GM23338 (cell line): ENCODE measurements around the gene FRAT1.

ENCODE experiments used
- CREB1 ChIP-seq: fragments of 250-450 bp; sonication (Bioruptor Pico); IDR thresholded peaks from 2 replicates; pipeline ENCODE4 v1.5.0; 2020; ENCODE audit warnings: low read depth, mild to moderate bottlenecking, moderate library complexity
- EZH2 ChIP-seq: fragments of 200-600 bp; sonication (generic); IDR thresholded peaks from one replicate; pipeline ENCODE4 v1.8.0; 2017; ENCODE audit warnings: antibody characterized with exemption, mild to moderate bottlenecking, low read depth; ENCODE audit not compliant: unreplicated experiment
- EZH2phosphoT487 ChIP-seq: fragments of 200-600 bp; sonication (generic); IDR thresholded peaks from one replicate; pipeline ENCODE4 v1.8.1; 2018; ENCODE audit warnings: antibody characterized with exemption; ENCODE audit not compliant: unreplicated experiment
- JUNB ChIP-seq: IDR thresholded peaks from one replicate; pipeline ENCODE4 v1.6.1; 2016; ENCODE audit warnings: antibody characterized with exemption; ENCODE audit not compliant: unreplicated experiment
- NANOG ChIP-seq: IDR thresholded peaks from 2 replicates; pipeline ENCODE4 v1.6.1; 2016; ENCODE audit warnings: antibody characterized with exemption, borderline replicate concordance
- POLR2AphosphoS5 ChIP-seq: IDR thresholded peaks from 2 replicates; pipeline ENCODE4 v1.6.1; 2016; ENCODE audit warnings: antibody characterized with exemption, low read depth
- STAT1 ChIP-seq: IDR thresholded peaks from one replicate; pipeline ENCODE4 v1.6.1; 2016; ENCODE audit warnings: antibody characterized with exemption; ENCODE audit not compliant: unreplicated experiment
- ZNF114 ChIP-seq: fragments of 250-450 bp; sonication (Bioruptor Pico); IDR thresholded peaks from 2 replicates; pipeline ENCODE4 v1.5.0; 2020; ENCODE audit warnings: mild to moderate bottlenecking, moderate library complexity
- ZNF331 ChIP-seq: fragments of 250-450 bp; sonication (Bioruptor Pico); IDR thresholded peaks from 2 replicates; pipeline ENCODE4 v1.5.0; 2020; ENCODE audit warnings: low read depth, mild to moderate bottlenecking, moderate library complexity
- TF ChIP-seq, protein P1 (sequence below): IDR thresholded peaks from one replicate; pipeline ENCODE4 v1.6.1; 2018; ENCODE audit warnings: antibody characterized with exemption; ENCODE audit not compliant: unreplicated experiment
- TF ChIP-seq, protein P2 (sequence below), 2 experiments: fragments of 200-600 bp in 1 of 2; sonication (generic) in 1 of 2; conservative IDR thresholded peaks; 2 replicates each; pipeline versions ENCODE4 v1.5.1 to v1.6.1; 2016 to 2017; ENCODE audit warnings: antibody characterized with exemption in 2 of 2, low read depth in 2 of 2, mild to moderate bottlenecking in 2 of 2, moderate library complexity in 1 of 2
- TF ChIP-seq, protein P3 (sequence below): IDR thresholded peaks from 2 replicates; pipeline ENCODE4 v1.6.1; 2016; ENCODE audit warnings: antibody characterized with exemption
- TF ChIP-seq, protein P4 (sequence below): fragments of 250-450 bp; sonication (Bioruptor Pico); IDR thresholded peaks from 2 replicates; pipeline ENCODE4 v1.5.0; 2020; ENCODE audit warnings: mild to moderate bottlenecking, moderate library complexity

DNA sequence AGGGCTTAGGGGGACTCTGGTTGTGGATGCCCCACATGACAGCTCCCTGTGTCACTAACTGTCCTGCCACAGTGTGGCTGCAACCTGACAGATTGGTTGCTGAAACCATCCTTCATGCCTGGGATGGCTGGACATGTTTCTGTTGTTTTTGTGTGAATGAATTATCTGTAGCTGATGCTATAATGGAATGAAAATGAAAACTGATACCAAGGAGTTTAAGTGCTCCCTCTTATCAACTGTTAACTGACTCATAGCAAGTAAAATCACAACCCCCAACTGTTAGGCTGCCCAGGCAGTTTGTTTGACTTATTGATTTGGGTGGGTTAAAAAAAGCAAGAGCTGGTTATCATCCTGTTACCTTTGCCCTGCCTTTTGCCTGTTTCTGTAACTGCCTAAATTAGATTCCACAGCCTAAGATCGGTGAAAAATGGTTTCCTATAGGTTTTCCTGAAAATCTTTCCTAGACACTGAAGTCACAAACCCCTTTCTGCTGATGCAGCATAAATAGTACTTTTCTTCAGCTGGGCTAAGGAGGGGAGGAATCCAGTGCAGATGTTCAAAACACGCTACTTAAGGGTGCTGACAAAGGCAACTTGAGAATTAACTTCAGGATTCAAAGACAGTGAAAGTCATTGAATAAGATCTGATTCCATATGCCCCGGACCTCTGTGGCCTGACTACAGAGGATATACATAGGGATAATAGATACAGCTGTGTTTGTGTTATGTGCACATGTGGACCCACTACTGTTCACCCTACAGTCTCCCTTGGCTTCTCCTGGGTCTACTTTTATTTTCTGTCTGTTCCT, 9.8 kb downstream of the FRAT1 start:
- TF ChIP-seq, protein P1, sequence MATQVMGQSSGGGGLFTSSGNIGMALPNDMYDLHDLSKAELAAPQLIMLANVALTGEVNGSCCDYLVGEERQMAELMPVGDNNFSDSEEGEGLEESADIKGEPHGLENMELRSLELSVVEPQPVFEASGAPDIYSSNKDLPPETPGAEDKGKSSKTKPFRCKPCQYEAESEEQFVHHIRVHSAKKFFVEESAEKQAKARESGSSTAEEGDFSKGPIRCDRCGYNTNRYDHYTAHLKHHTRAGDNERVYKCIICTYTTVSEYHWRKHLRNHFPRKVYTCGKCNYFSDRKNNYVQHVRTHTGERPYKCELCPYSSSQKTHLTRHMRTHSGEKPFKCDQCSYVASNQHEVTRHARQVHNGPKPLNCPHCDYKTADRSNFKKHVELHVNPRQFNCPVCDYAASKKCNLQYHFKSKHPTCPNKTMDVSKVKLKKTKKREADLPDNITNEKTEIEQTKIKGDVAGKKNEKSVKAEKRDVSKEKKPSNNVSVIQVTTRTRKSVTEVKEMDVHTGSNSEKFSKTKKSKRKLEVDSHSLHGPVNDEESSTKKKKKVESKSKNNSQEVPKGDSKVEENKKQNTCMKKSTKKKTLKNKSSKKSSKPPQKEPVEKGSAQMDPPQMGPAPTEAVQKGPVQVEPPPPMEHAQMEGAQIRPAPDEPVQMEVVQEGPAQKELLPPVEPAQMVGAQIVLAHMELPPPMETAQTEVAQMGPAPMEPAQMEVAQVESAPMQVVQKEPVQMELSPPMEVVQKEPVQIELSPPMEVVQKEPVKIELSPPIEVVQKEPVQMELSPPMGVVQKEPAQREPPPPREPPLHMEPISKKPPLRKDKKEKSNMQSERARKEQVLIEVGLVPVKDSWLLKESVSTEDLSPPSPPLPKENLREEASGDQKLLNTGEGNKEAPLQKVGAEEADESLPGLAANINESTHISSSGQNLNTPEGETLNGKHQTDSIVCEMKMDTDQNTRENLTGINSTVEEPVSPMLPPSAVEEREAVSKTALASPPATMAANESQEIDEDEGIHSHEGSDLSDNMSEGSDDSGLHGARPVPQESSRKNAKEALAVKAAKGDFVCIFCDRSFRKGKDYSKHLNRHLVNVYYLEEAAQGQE = no peak
- TF ChIP-seq, protein P2, sequence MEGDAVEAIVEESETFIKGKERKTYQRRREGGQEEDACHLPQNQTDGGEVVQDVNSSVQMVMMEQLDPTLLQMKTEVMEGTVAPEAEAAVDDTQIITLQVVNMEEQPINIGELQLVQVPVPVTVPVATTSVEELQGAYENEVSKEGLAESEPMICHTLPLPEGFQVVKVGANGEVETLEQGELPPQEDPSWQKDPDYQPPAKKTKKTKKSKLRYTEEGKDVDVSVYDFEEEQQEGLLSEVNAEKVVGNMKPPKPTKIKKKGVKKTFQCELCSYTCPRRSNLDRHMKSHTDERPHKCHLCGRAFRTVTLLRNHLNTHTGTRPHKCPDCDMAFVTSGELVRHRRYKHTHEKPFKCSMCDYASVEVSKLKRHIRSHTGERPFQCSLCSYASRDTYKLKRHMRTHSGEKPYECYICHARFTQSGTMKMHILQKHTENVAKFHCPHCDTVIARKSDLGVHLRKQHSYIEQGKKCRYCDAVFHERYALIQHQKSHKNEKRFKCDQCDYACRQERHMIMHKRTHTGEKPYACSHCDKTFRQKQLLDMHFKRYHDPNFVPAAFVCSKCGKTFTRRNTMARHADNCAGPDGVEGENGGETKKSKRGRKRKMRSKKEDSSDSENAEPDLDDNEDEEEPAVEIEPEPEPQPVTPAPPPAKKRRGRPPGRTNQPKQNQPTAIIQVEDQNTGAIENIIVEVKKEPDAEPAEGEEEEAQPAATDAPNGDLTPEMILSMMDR (conservative IDR thresholded peaks at IDR 0.05; ENCODE audit: low read depth in 2 of 2) = no peak
- TF ChIP-seq EZH2 (no peak), POLR2AphosphoS5 (no peak), CREB1 (CRISPR knock-in tag) (no peak), JUNB (no peak), EZH2phosphoT487 (no peak), NANOG (no peak), ZNF331 (no peak), STAT1 (no peak), ZNF114 (CRISPR knock-in tag) (no peak)
- TF ChIP-seq, protein P3, sequence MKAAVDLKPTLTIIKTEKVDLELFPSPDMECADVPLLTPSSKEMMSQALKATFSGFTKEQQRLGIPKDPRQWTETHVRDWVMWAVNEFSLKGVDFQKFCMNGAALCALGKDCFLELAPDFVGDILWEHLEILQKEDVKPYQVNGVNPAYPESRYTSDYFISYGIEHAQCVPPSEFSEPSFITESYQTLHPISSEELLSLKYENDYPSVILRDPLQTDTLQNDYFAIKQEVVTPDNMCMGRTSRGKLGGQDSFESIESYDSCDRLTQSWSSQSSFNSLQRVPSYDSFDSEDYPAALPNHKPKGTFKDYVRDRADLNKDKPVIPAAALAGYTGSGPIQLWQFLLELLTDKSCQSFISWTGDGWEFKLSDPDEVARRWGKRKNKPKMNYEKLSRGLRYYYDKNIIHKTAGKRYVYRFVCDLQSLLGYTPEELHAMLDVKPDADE = no peak
- TF ChIP-seq, protein P4, sequence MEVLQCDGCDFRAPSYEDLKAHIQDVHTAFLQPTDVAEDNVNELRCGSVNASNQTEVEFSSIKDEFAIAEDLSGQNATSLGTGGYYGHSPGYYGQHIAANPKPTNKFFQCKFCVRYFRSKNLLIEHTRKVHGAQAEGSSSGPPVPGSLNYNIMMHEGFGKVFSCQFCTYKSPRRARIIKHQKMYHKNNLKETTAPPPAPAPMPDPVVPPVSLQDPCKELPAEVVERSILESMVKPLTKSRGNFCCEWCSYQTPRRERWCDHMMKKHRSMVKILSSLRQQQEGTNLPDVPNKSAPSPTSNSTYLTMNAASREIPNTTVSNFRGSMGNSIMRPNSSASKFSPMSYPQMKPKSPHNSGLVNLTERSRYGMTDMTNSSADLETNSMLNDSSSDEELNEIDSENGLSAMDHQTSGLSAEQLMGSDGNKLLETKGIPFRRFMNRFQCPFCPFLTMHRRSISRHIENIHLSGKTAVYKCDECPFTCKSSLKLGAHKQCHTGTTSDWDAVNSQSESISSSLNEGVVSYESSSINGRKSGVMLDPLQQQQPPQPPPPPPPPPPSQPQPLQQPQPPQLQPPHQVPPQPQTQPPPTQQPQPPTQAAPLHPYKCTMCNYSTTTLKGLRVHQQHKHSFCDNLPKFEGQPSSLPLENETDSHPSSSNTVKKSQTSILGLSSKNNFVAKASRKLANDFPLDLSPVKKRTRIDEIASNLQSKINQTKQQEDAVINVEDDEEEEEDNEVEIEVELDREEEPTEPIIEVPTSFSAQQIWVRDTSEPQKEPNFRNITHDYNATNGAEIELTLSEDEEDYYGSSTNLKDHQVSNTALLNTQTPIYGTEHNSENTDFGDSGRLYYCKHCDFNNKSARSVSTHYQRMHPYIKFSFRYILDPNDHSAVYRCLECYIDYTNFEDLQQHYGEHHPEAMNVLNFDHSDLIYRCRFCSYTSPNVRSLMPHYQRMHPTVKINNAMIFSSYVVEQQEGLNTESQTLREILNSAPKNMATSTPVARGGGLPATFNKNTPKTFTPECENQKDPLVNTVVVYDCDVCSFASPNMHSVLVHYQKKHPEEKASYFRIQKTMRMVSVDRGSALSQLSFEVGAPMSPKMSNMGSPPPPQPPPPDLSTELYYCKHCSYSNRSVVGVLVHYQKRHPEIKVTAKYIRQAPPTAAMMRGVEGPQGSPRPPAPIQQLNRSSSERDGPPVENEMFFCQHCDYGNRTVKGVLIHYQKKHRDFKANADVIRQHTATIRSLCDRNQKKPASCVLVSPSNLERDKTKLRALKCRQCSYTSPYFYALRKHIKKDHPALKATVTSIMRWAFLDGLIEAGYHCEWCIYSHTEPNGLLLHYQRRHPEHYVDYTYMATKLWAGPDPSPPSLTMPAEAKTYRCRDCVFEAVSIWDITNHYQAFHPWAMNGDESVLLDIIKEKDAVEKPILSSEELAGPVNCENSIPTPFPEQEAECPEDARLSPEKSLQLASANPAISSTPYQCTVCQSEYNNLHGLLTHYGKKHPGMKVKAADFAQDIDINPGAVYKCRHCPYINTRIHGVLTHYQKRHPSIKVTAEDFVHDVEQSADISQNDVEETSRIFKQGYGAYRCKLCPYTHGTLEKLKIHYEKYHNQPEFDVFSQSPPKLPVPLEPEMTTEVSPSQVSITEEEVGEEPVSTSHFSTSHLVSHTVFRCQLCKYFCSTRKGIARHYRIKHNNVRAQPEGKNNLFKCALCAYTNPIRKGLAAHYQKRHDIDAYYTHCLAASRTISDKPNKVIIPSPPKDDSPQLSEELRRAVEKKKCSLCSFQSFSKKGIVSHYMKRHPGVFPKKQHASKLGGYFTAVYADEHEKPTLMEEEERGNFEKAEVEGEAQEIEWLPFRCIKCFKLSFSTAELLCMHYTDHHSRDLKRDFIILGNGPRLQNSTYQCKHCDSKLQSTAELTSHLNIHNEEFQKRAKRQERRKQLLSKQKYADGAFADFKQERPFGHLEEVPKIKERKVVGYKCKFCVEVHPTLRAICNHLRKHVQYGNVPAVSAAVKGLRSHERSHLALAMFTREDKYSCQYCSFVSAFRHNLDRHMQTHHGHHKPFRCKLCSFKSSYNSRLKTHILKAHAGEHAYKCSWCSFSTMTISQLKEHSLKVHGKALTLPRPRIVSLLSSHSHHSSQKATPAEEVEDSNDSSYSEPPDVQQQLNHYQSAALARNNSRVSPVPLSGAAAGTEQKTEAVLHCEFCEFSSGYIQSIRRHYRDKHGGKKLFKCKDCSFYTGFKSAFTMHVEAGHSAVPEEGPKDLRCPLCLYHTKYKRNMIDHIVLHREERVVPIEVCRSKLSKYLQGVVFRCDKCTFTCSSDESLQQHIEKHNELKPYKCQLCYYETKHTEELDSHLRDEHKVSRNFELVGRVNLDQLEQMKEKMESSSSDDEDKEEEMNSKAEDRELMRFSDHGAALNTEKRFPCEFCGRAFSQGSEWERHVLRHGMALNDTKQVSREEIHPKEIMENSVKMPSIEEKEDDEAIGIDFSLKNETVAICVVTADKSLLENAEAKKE (CRISPR knock-in tag) = no peak
